ENCODE data around the gene ACVRL1.

The ACVRL1 gene

GRCh38 chr12:51917746-51918453 is 10.6 kb downstream of the ACVRL1 start:
- DNase-seq: no peak

- DNase-seq: no peak
Measured at GRCh38 chr12:51920046-51920445, 12.7 kb downstream of the ACVRL1 start.

- DNase-seq: no peak
Measured at GRCh38 chr12:51921017-51921725, 13.9 kb downstream of the ACVRL1 start.

- no peak for DNase-seq
Measured at GRCh38 chr12:51922146-51922545, 14.8 kb downstream of the ACVRL1 start.

- DNase-seq: no peak
Measured at GRCh38 chr12:51922762-51923505, 15.6 kb downstream of the ACVRL1 start.

GRCh38 chr12:51923506-51924365 is 16.4 kb downstream of the ACVRL1 start:
- peak; percentile 40 to 66 for DNase-seq

- DNase-seq: no peak
Measured at GRCh38 chr12:51924551-51925319, 17.4 kb downstream of the ACVRL1 start.

- DNase-seq: no peak
Measured at GRCh38 chr12:51925346-51926063, 18.2 kb downstream of the ACVRL1 start.

- no peak for DNase-seq
Measured at GRCh38 chr12:51926064-51926632, 18.8 kb downstream of the ACVRL1 start.

GRCh38 chr12:51926718-51927117 is 19.4 kb downstream of the ACVRL1 start:
- peak; percentile 42 to 45 for DNase-seq

GRCh38 chr12:51932218-51933076 is 25.1 kb downstream of the ACVRL1 start:
- no peak for DNase-seq

- DNase-seq: no peak
Measured at GRCh38 chr12:51934080-51934479, 26.8 kb downstream of the ACVRL1 start.

GRCh38 chr12:51937926-51938325 is 30.6 kb downstream of the ACVRL1 start:
- DNase-seq: no peak

GRCh38 chr12:51938726-51939125 is 31.4 kb downstream of the ACVRL1 start:
- DNase-seq: no peak

GRCh38 chr12:51941011-51941581 is 33.8 kb downstream of the ACVRL1 start:
- no peak for DNase-seq

- DNase-seq: no peak
Measured at GRCh38 chr12:51941604-51942003, 34.3 kb downstream of the ACVRL1 start.

- DNase-seq: no peak
Measured at GRCh38 chr12:51942056-51942455, 34.8 kb downstream of the ACVRL1 start.

GRCh38 chr12:51942501-51943000 is 35.2 kb downstream of the ACVRL1 start:
- no peak for DNase-seq

- no peak for DNase-seq
Measured at GRCh38 chr12:51943346-51943745, 36.0 kb downstream of the ACVRL1 start.
